GM19397 (cell line): ENCODE data around the gene ADIG.

ENCODE experiments used
- ATAC-seq: cut with Tn5 transposase; IDR thresholded peaks from one replicate; pipeline ENCODE4 v1.9.1; 2021; ENCODE audit warnings: mild to moderate bottlenecking, moderate library complexity; ENCODE audit not compliant: unreplicated experiment

The ADIG gene

GRCh38 chr20:38628580-38629470, 47.8 kb downstream of the ADIG start:
- no peak for ATAC-seq

- no peak for ATAC-seq
Measured at GRCh38 chr20:38629979-38630378, 49.0 kb downstream of the ADIG start.

GRCh38 chr20:38630727-38631126, 49.7 kb downstream of the ADIG start:
- ATAC-seq: no peak

DNA sequence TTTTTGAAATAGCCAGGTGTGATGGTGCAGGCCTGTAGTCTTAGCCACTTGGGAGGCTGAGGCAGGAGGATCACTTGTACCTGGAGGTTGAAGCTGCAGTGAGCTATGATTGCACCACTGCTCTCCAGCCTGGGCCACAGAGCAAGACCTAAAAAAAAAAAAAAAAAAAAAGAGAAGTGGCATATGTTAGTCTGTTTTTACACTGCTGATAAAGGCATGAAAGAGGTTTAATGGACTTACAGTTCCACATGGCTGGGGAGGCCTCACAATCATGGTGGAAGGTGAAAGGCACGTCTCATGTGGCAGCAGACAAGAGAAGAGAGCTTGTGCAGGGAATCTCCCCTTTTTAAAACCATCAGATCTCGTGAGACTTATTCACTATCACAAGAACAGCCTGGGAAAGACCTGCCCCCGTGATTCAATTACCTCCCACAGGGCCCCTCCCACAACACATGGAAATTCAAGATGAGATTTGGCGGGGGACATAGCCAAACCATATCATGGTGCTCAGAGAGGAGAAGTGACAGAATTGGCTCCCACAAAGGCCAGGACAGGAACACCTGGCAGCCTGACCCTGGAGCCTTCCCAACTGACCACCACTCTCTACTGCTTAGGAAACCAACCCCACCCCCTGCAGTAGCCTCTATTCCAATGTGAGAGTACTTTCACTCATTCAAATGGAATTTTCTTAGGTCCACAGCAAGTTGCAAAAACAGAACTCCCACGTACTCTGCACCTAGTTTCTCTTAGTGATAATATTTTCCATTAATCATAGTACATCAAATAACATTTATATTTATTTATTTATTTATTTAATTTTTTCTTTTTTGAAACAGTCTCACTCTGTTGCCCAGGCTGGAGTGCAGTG, 50.4 kb downstream of the ADIG start:
- no peak for ATAC-seq

- no peak for ATAC-seq
Measured at GRCh38 chr20:38633577-38634093, 52.6 kb downstream of the ADIG start.

GRCh38 chr20:38635721-38636288, 54.8 kb downstream of the ADIG start:
- ATAC-seq: no peak
